GM12891 (cell line): ENCODE data around the gene HMGN3.

ENCODE experiments used
- POLR2A ChIP-seq: IDR thresholded peaks from 2 replicates; pipeline ENCODE4 v1.6.1; 2011; ENCODE audit warnings: low read depth, low read length, control low read depth
- POLR2AphosphoS5 ChIP-seq: IDR thresholded peaks from 2 replicates; pipeline ENCODE4 v1.6.1; 2011; ENCODE audit warnings: low read depth, low read length, control low read depth
- SPI1 ChIP-seq: IDR thresholded peaks from 2 replicates; pipeline ENCODE4 v1.6.1; 2011; ENCODE audit warnings: low read depth, low read length, control low read depth
- TAF1 ChIP-seq: IDR thresholded peaks from 2 replicates; pipeline ENCODE4 v1.6.1; 2011; ENCODE audit warnings: low read depth, low read length, control low read depth

DNA sequence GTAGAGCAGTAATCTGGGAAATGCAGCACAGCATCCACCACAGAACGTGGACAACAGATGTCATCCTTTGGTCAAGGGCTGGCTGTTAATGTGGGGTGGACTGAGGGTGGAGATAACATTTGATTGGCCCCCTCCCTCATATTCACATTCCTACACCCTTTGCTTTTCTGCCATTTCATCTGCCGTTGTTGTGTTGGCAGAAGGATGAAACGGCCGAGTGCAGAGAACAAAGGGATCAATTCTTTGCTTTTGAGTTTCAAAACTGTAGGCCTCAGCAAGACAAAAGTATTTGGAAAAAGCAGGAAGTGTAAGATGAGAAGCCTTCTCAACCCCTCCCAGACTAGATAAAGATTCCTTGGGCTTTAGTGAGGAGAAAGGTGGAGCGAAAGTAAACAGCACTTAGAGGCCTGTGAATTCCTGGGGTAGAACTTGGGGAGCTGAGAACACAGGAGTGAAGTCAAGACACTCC lies 82.2 kb downstream of the HMGN3 start:
- TF ChIP-seq POLR2AphosphoS5, result no peak
- TF ChIP-seq SPI1, result no peak
- no peak for TF ChIP-seq POLR2A
- no peak for TF ChIP-seq TAF1
